Glutamatergic neuron (in vitro differentiated cells): ENCODE data around the gene AGRN. TPM values are rescaled to one million over a fixed set of nuclear protein-coding genes. Genes with fewer than 3 reads are reported as not detected.
"Not testable (repeated sequence)": the region's sequence is repeated elsewhere in the genome, so short reads cannot be mapped to it uniquely, and the experiment has no call there.

Experiments used
- DNase-seq: peaks from one replicate; pipeline ENCODE4 v3.0.0; 2022
- H3K27ac Mint-ChIP-seq: one replicate; pipeline ENCODE4 v1.8.0; 2020; ENCODE audit warnings: mild to moderate bottlenecking, mixed read lengths, inconsistent platforms; ENCODE audit not compliant: unreplicated experiment
- H3K27me3 Mint-ChIP-seq: one replicate; pipeline ENCODE4 v1.8.0; 2020; ENCODE audit warnings: mild to moderate bottlenecking, moderate library complexity, mixed read lengths, inconsistent platforms; ENCODE audit not compliant: unreplicated experiment
- H3K36me3 Mint-ChIP-seq: one replicate; pipeline ENCODE4 v1.8.0; 2020; ENCODE audit warnings: mild to moderate bottlenecking, mixed read lengths, inconsistent platforms; ENCODE audit not compliant: unreplicated experiment
- H3K4me1 Mint-ChIP-seq: one replicate; pipeline ENCODE4 v1.8.0; 2020; ENCODE audit warnings: mild to moderate bottlenecking, low read depth, mixed read lengths, inconsistent platforms; ENCODE audit not compliant: unreplicated experiment
- H3K4me3 Mint-ChIP-seq: one replicate; pipeline ENCODE4 v1.8.0; 2020; ENCODE audit warnings: mild to moderate bottlenecking, mixed read lengths, inconsistent platforms; ENCODE audit not compliant: unreplicated experiment
- H3K9me3 Mint-ChIP-seq: one replicate; pipeline ENCODE4 v1.8.0; 2020; ENCODE audit warnings: mild to moderate bottlenecking, moderate library complexity, mixed read lengths, inconsistent platforms; ENCODE audit not compliant: unreplicated experiment
- total RNA-seq: library from RNA; stranded (reverse); fragmentation: NEBNext Ultra II Directional; extraction: Animal tissue kit (Norgen Biotek cat#: 25700); gene quantifications from one replicate; pipeline ENCODE4 v1.2.1, GENCODE V29; 2021; ENCODE audit not compliant: unreplicated experiment
- TF ChIP-seq, protein P1 (sequence below): fragments of 200-600 bp; sonication (generic); IDR thresholded peaks from one replicate; pipeline ENCODE4 v1.5.0; 2021; ENCODE audit not compliant: partially characterized antibody, unreplicated experiment

AGRN gene
- total RNA-seq, 1 donor from 2014 or later = 914 TPM

DNA sequence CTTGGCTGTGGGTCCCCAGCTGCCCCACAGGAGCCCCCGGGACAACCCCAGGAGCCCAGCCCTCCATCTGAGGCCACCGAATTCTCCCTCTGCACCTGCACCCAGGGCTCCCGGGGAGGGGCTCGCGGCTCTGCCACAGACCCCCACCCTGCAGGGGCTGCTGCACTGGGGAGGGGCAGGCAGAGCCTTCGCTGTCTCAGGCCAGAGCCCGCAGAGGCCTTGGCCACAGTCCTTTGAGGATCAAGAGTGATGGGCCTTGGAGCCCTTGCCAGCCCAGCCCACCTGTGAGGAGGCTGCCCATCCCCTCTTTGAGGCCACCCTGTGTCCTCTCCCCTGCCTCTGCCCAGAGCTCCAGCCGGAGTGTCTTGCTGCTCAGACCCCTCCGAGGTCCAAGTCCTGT, 44.6 kb upstream of the AGRN start:
- TF ChIP-seq, protein P1, sequence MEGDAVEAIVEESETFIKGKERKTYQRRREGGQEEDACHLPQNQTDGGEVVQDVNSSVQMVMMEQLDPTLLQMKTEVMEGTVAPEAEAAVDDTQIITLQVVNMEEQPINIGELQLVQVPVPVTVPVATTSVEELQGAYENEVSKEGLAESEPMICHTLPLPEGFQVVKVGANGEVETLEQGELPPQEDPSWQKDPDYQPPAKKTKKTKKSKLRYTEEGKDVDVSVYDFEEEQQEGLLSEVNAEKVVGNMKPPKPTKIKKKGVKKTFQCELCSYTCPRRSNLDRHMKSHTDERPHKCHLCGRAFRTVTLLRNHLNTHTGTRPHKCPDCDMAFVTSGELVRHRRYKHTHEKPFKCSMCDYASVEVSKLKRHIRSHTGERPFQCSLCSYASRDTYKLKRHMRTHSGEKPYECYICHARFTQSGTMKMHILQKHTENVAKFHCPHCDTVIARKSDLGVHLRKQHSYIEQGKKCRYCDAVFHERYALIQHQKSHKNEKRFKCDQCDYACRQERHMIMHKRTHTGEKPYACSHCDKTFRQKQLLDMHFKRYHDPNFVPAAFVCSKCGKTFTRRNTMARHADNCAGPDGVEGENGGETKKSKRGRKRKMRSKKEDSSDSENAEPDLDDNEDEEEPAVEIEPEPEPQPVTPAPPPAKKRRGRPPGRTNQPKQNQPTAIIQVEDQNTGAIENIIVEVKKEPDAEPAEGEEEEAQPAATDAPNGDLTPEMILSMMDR = no peak
- peak overlapping the region; percentile 19 for H3K4me3 Mint-ChIP-seq
- H3K36me3 Mint-ChIP-seq = no peaks in the 10 kb centered on the region

DNA sequence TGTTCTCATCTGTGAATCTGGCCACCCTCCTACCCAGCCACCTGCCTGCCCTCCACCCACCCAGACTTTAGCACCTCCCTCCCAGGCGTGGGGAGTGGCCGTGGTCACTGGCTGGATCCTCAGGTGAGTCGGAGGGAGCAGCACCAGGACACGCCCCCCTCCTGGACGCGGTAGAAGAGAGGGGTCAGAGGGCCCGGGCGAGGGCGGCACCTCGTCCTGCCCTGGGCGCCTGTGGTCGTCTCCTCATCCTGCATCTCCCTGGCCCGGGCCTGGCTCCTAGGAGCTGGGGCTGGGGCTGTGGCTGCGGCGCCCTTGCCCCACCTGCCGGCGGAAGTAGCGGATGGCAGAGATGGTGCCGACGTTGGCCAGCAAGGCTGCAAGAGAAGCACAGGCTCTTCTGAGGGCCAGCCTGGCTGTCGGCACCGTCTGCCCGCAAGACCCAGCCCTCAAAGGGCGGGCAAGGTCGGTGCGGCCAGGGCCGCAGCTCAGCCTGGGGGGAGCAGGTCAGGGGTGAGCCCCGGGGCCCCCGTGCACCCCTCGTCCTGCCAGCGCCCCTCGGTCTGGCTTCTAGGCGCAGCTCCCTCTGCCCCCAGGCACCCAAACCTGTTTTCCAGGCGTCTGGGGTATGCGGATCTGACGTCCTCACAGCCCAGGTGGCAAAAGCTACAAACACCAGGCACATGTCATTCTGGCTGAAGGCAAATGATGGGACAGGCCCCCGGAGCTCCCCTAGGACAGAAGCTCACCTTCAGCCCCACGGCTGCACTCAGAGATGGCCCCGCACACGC, 43.8 kb upstream of the AGRN start:
- no peak overlapping the region for H3K27ac Mint-ChIP-seq
- peak; percentile 81 for DNase-seq
- no peaks in the 10 kb centered on the region for H3K36me3 Mint-ChIP-seq
- peak overlapping the region; percentile 19 for H3K4me3 Mint-ChIP-seq
- H3K9me3 Mint-ChIP-seq = peaks cover 3% of the 10 kb centered on the region
- TF ChIP-seq, protein P1 = peak; percentile 57
- peaks cover 11% of the 10 kb centered on the region for H3K27me3 Mint-ChIP-seq
- no peaks in the 10 kb centered on the region for H3K4me1 Mint-ChIP-seq

More for the DNA sequence above, 44.6 kb upstream of the AGRN start:
- Mint-ChIP-seq H3K27ac (no peak overlapping the region), H3K4me1 (no peaks in the 10 kb centered on the region), H3K9me3 (peaks cover 3% of the 10 kb centered on the region), H3K27me3 (peaks cover 11% of the 10 kb centered on the region)
- DNase-seq = no peak

DNA sequence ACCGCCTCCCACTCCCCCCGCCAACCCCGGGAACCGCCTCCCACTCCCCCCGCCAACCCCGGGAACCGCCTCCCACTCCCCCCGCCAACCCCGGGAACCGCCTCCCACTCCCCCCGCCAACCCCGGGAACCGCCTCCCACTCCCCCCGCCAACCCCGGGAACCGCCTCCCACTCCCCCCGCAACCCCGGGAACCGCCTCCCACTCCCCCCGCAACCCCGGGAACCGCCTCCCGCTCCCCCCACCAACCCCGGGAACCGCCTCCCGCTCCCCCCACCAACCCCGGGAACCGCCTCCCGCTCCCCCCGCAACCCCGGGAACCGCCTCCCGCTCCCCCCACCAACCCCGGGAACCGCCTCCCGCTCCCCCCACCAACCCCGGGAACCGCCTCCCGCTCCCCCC, 43.1 kb upstream of the AGRN start:
- H3K4me3 Mint-ChIP-seq, H3K4me1 Mint-ChIP-seq, H3K27ac Mint-ChIP-seq, H3K9me3 Mint-ChIP-seq, H3K36me3 Mint-ChIP-seq: not testable (repeated sequence)
- peaks cover 11% of the 10 kb centered on the region for H3K27me3 Mint-ChIP-seq
- DNase-seq = peak; percentile 57

DNA sequence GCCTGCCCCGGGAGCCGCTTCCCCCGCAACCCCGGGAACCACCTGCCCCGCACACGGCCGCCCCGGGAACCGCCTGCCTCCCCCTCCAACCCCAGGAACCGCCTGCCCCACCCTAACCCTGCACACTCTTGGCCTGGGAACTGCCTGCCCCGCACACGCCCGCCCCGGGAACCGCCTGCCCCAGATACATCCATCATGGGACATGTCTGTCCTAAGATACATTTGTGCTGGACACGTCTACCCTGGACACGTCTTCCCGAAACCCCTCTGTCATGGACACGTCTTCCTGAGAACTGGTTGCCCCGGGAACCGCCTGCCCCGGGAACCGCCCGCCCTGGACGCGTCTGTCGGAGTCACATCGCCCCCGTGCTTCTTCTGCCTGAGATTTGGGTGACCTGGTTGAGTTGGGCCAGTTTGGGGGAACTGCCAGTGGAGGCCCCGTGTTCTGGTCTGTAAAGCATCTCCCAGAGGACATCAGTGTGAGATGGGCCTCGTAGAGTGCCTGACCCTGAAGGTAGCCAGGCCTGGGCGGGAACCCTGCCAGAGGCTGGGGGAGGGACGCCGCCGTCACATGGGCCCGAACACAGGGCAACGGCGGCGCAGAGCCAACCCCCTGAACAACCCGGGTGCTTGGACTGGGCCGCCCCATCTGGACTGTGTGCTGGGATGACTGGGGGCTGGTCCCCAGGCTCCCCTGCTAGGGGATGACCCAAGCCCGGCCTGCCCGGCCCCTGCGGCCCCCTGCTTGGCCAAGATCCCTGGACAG, 41.7 kb upstream of the AGRN start:
- DNase-seq = no peak
- peaks cover 11% of the 10 kb centered on the region for H3K27me3 Mint-ChIP-seq
- no peaks in the 10 kb centered on the region for H3K36me3 Mint-ChIP-seq
- peaks cover 3% of the 10 kb centered on the region for H3K9me3 Mint-ChIP-seq
- TF ChIP-seq, protein P1 = no peak
- H3K4me1 Mint-ChIP-seq = no peaks in the 10 kb centered on the region
- H3K27ac Mint-ChIP-seq = no peak overlapping the region
- H3K4me3 Mint-ChIP-seq = no peak overlapping the region

DNA sequence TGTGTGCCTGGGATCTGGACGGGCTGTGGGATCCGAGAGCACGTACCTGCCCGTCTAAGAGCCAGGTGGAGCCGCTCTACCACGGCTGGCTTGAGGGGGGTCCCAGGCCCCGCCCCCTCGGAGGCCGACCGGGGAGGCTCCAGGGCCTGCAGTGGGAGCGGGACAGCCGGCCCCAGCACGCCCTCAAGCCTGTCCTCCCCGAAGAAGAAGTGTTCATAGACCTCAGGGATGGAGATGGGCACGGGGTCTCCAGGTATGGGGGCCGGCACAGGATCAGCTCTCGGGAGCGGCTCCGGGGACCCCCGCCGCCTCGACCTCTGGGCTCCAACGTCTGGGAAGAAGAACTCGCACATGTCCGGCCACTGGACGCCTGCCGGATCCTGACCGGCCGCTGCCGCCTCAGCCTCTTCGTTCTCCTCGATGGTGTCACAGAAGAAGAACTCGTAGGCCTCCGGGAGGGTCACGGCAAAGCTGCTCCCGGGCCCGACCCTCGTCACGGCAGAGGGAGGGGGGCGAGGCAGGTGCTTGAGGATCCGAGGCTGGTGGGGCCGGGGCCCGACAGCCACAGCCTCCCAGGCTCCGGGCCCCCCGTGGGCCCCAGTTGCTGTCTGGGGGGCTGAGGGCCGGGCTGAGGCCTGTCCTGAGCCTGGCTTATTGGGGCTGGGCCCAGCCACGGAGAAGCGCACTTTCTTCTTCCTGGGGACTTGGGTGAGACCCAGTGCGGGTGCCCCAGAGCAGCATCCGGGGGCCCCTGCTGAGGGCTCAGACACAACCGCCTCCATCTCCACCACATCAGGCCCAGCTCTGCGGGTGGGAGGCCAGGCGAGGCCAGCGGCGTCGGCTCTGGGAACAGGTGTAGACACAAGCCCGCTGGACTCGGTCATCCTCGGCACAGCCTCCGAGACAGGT, 40.8 kb upstream of the AGRN start:
- Mint-ChIP-seq H3K36me3 (no peaks in the 10 kb centered on the region), H3K27ac (no peak overlapping the region)
- TF ChIP-seq, protein P1 = no peak

More for the DNA sequence above, 40.8 kb upstream of the AGRN start:
- peaks cover 11% of the 10 kb centered on the region for H3K27me3 Mint-ChIP-seq
- no peaks in the 10 kb centered on the region for H3K4me1 Mint-ChIP-seq
- no peak overlapping the region for H3K4me3 Mint-ChIP-seq
- peaks cover 3% of the 10 kb centered on the region for H3K9me3 Mint-ChIP-seq
- no peak for DNase-seq
